Panc1 (cell line): Measurements from ENCODE around the gene DENND6A.

Experiments
- CTCF ChIP-seq: fragments of 450-650 bp; IDR thresholded peaks from 2 replicates; pipeline ENCODE4 v1.5.1; 2017; ENCODE audit warnings: mild to moderate bottlenecking
- POLR2AphosphoS5 ChIP-seq: IDR thresholded peaks from 2 replicates; pipeline ENCODE4 v1.6.1; 2012; ENCODE audit warnings: mild to moderate bottlenecking, low read depth, low read length, moderate library complexity
- REST ChIP-seq, 2 experiments: IDR thresholded peaks; 2 replicates each; pipeline ENCODE4 v1.6.1; 2011 to 2012; ENCODE audit warnings: low read depth in 2 of 2, control low read depth in 1 of 2, low read length in 1 of 2, mild to moderate bottlenecking in 1 of 2, moderate library complexity in 1 of 2; ENCODE audit not compliant: insufficient read depth in 1 of 2

- no peak for TF ChIP-seq CTCF
- TF ChIP-seq REST (IDR thresholded peaks at IDR 0.05; ENCODE audit: insufficient read depth in 1 of 2, low read depth in 2 of 2, low read length in 1 of 2): no peak
- TF ChIP-seq POLR2AphosphoS5: no peak
These were observed 13.6 kb upstream of the DENND6A start for GRCh38 chr3:57706462-57706861.
